Middle frontal gyrus (tissue), 1 donor: ENCODE results near the gene EID2B.

Source experiments
- DNase-seq: peaks from one replicate; pipeline ENCODE4 v3.0.0-alpha.2; 2015; ENCODE audit warnings: low spot score; ENCODE audit errors: extremely low spot score

Gene EID2B

DNA sequence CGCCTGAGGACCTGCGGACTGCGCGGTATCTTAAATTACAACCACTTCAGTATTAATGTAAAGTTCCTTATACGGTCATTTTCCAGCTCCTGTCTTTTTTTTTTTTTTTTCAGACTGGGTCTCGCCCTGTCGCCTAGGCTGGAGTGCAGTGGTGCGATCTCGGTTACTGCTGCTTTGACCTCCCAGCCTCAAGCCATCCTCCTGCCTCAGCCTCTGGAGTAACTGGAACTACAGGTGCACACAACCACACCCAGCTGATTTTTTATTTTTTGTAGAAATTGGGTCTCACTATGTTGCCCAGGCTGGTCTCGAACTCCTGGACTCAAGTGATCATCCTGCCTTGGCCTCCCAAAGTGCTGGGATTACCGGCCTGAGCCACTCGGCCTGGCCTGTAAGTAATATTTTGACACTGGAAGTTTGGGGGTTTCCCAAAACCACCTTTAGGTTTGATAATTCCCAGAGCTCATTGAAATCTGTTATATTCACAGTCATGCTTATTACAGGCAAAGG lies 406 bp upstream of the EID2B start:
- DNase-seq: no peak

DNA sequence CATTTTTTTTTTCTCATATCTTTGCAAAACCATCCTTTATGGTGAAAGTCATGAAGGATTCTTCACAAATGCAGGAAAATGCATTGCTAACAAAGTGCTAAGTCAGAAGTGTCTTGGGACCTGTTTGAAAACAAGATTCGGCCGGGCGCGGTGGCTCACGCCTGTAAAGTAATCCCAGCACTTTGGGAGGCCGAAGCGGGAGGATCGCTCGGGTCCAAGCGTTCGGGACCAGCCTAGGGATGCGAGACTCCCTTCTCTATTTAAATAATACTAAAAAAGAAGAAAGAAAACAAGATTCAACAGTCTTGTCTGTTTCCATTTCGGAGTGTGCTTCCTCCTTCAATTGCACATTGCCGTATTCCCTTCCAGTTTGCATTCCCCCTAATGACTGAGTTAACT lies 819 bp downstream of the EID2B start:
- DNase-seq: no peak

DNA sequence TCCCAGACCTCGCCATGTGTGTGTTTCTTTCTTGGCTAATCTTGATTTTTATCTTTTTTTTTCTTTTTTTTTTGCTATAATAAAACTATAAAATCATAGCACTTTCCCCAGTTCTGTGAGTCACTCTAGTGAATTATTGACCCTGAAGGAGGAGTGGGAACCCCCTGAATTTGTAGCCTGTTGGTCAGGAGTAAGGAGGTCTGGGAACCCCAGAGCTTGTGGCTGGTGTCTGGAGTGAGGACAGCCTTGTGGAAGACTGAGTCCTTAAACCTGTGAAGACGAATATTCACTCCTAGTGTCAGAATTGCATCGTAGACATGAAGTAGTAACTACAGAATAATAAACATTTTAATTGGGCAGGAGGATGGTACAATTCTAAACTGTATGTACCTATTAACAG lies 7.4 kb downstream of the EID2B start:
- DNase-seq: no peak

DNA sequence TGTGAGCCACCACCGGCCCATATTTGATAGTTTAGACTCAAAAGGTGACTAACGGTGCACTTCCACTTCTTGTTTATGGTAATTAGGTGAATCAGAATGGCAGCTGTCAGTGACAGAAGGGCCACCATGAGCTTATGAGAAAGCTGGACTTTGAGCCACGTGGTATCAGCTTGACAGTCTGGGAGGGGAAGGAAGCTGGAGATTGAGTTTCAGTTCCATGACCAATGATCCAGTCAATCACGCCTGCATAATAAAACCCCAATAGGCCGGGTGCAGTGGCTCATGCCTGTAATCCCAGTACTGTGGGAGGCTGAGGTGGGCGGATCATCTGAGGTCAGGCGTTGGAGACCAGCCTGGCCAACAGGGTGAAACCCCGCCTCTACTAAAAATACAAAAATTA lies 8.2 kb downstream of the EID2B start:
- no peak for DNase-seq

DNA sequence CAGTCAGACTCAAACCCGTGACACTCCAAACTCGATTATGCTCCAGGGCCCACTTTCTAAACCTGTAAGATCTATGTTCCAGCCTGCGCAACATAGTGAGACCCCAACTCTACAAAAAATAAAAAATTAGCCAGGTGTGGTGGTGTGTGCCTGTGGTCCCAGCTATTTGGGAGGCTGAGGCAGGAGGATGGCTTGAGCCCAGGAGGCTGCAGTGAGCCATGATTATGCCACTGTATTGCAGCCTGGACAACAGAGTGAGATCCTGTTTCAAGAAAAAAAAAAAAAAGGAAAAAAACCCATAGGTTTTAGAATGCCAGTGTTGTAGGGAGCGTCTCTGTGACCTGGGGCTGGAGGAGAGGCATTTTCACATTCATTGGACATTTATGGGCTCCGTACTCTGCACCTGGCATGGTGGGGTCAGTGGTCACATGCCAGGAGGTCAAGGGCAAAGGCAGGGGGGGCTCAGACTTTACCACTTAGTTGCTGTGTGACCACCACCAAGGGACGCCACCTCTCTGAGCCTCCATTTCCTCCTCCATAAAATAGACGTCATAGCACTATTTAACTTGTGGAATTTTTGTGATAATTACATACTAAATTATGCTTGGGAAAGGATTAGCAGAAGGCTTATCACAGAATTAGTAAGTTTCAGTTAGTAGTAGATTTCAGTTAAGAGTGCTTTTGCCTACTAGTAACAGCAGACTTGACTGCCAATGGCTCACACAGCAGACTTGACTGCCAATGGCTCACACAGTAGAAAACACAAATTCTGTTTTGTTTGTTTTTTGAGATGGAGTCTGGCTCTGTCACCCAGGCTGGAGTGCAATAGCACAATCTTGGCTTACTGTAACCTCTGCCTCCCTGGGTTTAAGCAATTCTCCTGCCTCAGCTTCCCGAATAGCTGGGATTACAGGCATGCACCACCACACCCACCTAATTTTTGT lies 11.8 kb downstream of the EID2B start:
- DNase-seq: no peak

DNA sequence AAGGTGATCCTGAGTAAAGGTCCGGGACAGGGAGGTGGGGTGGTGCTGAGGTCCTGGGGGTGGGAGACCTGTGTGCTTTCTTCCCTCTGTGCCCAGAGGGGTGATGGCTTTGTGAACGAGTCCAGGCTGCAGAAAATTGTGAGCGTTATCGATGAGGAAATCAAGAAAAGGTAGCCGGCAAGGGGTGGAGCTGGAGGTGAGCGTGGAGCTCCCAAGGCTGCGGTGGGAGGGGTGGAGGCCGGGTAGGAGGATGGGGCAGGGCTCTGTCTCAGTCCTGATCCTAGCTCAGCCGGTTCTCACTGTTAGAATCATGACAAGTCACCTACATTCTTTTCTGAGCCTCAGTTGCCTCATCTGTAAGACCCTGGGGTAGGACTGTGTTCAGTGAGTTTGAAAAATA lies 13.7 kb downstream of the EID2B start:
- no peak for DNase-seq

DNA sequence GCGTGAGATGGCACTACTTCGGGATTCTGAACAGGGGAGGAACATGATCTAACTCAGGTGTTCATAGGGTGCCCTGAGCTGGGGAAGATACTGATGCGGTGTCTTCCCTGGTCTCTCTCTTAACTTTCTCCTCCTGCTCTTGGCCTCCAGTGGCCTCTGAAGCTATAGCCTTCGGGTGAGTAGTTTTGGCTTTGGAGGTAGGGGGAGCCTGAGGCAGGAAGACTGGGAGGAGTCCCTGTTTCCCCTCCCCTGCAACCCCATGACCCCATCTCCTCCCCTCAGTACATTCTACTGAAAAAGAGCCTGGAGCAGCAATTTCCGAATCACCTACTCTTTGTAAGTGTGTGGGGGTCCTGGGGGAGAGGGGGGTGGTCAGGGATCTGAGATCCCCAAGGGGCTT lies 14.2 kb downstream of the EID2B start:
- DNase-seq: no peak

DNA sequence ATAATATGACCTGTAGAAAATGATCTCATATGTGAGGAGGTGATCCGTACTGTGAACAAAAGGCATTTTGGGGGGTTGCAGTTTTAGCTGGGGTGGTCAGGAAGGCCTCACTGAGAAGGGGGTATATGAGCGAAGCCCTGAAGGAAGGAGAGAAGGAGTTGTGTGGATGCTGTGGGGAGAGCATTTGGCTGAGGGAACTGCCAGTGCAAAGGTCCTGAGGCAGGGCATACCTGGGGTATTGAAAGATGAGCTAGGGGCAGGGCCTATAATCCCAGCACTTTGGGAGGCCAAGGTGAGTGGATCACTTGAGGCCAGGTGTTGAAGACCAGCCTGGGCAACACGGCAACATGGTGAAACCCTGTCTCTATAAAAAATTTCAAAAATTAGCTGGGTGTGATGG lies 15.2 kb downstream of the EID2B start:
- no peak for DNase-seq

DNA sequence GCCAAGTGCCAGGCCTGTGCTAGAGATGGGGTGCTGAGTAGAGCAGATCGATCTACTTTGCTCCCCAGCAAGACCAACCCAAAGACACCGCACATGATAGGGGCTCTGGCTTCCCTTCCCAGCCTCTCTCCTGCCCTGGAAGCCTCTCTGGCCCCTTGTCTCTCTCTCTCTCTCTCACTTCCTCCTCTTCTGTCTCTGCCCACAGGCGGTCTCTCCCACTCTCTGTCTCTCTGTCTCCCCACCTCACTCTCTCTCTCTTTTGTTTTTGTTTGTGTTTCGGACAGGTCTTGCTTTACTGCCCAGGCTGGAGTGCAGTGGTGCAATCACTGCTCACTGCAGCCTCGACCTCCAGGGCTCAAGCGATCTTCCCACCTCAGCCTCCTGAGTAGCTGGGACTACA lies 16.4 kb downstream of the EID2B start:
- no peak for DNase-seq

DNA sequence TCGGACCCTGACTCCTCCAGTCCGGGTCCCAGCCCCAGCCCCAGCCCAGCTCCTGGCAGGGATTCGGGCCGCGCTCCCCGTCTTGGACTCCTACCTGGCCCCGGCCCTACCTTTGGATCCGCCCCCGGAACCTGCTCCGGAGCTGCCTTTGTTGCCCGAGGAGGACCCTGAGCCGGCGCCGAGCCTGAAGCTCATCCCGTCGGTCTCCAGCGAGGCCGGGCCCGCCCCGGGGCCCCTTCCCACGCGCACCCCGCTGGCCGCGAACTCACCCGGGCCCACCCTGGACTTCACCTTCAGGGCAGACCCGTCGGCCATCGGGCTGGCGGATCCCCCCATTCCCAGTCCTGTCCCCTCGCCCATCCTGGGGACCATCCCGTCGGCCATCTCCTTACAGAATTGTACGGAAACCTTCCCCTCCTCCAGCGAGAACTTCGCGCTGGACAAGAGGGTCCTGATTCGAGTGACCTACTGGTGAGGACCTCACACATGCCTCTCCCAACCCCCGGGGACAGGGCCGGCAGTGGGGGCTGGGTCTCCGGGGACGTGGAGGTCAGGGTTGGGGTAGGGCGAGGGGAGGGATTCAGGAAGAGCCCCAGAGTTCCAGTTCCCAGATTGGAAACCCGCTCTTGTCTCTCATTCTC lies 17.0 kb downstream of the EID2B start:
- no peak for DNase-seq

DNA sequence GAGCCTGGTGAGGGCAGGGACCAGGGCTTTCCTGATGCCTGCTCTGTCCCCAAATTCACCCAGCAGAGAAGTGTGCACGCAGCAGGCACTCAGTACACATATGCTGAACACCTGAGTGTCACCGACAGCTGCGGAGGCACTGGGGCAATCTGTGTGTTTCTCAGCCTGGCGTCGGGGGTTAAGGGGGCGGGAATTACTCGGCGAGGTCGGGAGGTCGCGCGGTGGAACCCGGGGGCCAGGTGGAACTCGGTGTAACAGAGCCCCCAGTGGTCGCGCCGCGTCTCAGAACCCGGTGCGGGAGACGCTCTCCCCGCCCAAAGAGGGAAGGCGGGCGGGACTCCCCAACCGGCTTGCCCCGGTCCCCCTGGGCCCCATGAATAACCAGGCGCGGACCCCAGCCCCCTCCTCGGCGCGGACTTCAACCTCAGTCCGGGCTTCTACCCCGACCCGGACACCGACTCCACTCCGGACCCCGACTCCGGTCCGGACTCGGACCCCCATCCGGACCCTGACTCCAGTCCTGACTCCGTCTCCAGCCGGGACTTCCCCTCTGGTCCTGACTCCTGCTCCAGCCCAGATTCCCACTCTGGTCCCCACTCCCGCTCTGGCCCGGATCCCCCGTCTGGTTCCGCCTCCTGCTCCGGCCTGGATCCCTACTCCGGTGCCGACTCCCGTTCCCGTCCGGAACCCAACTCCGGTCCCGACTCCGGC lies 17.7 kb downstream of the EID2B start, which contains the start of gene SELENOV:
TSS of gene SELENOV (plus strand) at position 300 of the 711 bp plus-strand sequence. CDS start at position 374, 74 bp downstream.
- DNase-seq: no peak

DNA sequence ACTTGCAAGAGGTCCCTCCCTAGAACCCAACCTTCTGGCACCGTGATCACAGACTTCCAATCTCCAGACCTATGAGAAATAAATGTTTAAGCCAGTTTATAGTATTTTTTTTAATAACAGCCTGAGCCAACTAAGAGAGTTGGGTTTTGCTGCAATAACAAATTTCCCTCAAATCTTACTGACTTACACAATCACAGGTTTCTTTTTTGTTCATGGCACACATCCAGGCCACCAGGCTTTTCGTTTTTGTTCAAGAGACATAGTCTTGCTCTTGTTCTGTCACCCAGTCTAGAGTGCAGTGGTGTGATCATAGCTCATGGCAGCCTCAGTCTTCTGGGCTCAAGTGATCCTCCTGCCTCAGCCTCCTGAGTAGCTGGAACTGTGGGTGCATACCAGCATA lies 19.7 kb downstream of the EID2B start:
- no peak for DNase-seq

DNA sequence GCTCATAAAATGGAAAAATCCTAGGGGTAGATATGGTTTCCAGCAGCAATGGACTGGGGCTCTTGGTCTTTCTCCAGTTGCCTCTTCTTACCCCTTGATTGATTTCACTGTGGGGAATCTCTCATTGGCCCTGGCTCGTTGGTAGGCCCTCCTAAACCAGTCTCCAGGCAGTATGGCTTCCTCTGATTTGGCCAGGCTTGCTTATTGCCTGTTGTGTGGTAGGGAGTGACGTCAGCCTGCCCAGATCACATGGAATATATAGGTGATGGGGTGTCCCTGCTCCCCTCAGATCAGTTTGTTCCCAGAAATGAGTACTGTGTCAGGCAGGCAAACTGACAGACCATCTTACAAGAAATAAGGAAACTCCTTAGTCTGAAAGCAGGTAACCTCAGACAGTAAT lies 23.4 kb downstream of the EID2B start:
- no peak for DNase-seq

DNA sequence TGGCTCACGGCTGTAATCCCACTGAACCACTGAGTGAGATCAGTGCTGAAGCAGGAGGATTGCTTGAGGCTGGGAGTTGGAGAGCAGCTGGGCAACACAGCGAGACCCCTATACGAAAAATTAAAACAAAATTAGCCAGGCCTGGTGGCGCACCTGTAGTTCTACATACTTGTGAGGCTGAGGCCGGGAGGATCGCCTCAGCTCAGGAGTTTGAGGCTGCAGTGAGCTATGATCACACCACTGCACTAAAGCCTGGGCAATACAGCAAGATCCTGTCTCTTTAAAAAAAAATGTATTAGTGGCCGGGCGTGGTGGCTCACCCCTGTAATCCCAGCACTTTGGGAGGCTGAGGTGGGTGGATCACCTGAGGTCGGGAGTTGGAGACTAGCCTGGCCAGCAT lies 24.0 kb downstream of the EID2B start:
- no peak for DNase-seq

DNA sequence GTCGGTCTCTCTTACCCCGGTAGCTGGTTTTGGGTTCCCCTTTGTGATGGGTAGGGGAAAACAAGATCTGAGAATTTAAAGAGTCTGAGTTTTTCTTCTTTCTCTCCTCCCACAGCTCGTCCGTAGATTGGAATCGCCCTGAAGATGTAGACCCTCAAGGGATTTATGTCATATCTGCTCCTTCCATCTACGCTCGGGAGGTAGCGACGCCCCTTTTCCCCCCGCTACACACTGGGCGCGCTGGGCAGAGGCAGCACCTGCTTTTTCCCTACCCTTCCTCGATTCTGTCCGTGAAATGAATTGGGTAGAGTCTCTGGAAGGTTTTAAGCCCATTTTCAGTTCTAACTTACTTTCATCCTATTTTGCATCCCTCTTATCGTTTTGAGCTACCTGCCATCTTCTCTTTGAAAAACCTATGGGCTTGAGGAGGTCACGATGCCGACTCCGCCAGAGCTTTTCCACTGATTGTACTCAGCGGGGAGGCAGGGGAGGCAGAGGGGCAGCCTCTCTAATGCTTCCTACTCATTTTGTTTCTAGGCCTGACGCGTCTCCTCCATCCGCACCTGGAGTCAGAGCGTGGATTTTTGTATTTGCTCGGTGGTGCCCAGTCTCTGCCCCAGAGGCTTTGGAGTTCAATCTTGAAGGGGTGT lies 24.8 kb downstream of the EID2B start:
- DNase-seq: no peak

DNA sequence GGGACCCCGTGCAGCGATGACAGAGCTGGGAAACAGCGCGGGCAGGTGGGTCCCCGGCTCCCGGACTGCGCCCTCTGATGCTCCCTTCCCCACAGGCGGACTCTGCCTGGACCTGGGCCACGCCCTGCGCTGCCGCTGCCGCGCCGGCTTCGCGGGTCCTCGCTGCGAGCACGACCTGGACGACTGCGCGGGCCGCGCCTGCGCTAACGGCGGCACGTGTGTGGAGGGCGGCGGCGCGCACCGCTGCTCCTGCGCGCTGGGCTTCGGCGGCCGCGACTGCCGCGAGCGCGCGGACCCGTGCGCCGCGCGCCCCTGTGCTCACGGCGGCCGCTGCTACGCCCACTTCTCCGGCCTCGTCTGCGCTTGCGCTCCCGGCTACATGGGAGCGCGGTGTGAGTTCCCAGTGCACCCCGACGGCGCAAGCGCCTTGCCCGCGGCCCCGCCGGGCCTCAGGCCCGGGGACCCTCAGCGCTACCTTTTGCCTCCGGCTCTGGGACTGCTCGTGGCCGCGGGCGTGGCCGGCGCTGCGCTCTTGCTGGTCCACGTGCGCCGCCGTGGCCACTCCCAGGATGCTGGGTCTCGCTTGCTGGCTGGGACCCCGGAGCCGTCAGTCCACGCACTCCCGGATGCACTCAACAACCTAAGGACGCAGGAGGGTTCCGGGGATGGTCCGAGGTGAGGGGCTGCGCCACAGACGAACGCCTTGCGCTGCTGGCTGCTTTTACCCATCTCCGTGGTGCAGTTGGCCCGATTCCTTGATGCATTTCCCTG lies 25.5 kb downstream of the EID2B start:
- DNase-seq: no peak

DNA sequence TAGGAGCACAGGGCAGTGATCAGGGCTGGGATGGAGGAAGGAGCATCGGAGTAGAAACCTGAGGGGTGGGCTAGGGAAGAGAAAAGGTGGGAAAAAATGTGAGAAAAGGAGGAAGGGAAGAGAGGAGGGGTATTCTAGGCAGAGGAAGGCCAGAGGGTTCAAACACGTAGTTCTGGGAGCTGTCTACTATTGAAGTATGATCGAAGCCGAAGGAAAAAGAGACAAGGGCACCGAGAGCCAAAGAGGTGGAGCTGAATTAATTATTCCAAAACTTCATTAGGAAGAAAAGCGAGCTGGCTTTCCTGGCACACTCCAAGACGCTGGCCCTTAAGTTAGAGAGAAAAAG lies 26.1 kb downstream of the EID2B start:
- DNase-seq: no peak

DNA sequence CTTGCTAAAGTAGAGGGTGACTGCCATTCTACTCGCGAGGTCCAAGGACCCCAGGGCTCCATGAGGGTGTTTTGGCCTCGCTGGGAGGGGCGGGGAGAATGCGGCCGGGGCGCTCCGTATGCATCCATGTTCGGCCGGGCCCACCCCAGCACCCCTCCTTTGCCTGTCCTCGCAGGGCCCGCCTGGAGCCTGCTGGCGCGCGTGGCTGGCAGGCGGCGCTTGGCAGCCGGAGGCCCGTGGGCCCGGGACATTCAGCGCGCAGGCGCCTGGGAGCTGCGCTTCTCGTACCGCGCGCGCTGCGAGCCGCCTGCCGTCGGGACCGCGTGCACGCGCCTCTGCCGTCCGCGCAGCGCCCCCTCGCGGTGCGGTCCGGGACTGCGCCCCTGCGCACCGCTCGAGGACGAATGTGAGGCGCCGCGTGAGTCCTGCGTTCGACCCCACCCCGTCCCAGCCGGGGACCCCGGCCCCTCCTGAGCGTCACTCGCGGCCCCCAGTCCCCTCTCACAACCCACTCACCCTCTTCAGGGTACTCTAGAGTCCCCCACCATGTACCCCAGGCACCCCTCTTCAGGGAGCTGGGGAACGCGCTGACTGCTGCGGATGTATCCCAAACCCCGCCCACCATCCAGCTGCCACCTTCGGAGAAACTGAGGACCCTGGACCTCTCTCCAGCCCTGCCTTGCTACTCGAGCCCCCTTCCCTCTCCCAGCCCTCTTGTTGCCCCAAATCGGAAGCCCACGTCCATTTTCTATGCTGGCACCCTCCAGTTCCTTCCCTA lies 29.8 kb downstream of the EID2B start:
- no peak for DNase-seq

DNA sequence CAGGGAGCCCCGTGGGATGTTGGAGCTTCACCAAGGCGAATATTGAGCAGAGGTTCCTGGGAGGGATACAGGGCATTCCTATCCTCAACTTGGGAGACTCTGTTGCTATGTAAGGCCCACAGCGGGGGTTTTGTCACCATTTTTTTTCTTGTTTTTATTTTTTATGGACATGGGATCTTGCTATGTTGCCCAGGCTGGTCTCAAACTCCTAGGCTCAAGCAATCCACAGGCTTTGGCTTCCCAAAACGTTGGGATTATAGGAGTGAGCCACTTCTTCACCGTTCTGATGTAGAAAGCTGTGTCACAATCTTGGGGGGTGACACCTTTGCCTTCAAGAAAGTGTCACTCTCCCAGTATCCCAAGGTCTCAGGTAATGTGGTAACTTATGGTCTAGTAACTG lies 31.3 kb downstream of the EID2B start:
- DNase-seq: no peak

DNA sequence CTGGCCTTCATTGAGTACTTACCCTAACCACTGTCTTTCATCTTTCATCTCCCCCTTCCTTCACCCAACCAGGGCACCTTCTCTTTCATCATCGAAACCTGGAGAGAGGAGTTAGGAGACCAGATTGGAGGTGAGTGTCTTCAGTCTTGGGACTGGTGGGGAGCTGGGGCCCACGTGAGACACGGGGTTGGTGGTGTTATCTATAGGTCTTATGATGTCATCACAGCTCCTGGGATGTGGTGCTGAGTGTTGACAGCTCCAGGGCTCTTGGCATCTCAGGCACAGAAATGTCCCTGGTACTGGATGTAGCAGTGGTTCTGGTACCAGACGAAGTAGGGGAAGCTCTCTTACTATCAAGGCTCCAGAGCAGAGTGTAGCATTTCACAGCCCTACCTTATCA lies 32.1 kb downstream of the EID2B start:
- no peak for DNase-seq
